Airway epithelial cell (primary cell): ENCODE data around the gene DOK7. TPM values are rescaled to one million over a fixed set of nuclear protein-coding genes. Genes with fewer than 3 reads are reported as not detected.

Experiments used
- total RNA-seq: library from RNA; depleted of rRNA; stranded (reverse); fragments of >200 nt; gene quantifications from 2 replicates; pipeline ENCODE4 v1.2.3, GENCODE V29; 2015

The DOK7 gene, protein sequence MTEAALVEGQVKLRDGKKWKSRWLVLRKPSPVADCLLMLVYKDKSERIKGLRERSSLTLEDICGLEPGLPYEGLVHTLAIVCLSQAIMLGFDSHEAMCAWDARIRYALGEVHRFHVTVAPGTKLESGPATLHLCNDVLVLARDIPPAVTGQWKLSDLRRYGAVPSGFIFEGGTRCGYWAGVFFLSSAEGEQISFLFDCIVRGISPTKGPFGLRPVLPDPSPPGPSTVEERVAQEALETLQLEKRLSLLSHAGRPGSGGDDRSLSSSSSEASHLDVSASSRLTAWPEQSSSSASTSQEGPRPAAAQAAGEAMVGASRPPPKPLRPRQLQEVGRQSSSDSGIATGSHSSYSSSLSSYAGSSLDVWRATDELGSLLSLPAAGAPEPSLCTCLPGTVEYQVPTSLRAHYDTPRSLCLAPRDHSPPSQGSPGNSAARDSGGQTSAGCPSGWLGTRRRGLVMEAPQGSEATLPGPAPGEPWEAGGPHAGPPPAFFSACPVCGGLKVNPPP
- total RNA-seq: 3.4 and 3.6 TPM in 2 replicates

GRCh38 chr4:3462790-3463415 is at the start of gene DOK7:
Gene DOK7, plus strand, starts transcription at chr4:3463306. Its CDS starts 70 bp downstream, at chr4:3463376.

DNA sequence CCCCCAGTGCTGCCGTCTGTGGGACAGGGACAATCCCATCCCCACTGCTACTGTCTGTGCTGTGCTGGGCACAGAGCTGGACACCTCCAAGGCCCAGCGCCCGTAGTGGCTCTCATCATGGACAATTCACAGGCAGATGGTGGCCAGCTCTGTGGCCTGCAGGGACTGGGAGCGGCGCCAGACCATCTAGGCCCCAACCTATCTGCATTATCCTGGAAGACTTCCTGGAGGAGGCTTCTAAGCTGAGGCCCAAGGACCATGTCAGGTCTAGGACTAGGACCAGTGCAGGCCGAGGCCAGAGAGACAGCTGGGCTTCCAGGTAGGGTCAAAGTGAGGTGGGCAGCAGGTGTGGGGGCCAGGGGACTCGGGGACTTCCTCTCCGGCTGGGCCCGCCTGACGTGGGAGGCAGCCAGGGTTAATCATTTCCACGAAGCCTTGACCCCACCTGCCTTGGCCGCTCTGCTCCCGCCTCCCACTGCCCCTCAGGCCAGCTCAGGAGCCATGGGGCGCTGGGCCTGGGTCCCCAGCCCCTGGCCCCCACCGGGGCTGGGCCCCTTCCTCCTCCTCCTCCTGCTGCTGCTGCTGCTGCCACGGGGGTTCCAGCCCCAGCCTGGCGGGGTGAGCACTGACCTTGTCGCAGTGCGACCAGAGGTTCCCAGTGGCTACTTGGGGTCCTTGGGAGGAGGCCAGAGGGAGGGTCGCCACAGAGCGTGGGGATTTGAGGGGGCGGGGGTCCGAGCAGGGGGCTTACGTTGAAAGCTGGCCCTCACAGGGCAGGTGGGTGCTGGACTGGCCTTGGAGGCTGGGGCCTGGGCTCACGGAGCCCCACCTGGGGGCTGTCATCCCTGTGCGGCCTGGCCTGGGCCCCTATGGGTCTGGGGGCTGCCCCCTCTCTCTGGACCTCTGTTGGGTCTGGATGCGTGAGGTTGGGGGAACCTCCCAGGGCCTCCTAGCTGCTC is 21.3 kb upstream of the DOK7 start, which contains the start of gene HGFAC:
TSS of gene HGFAC (plus strand) at position 468 of the 959 bp plus-strand sequence. CDS start at position 502, 34 bp downstream.

GRCh38 chr4:3531879-3532750 is 69.0 kb downstream of the DOK7 start, which contains the start of gene LRPAP1:
Gene LRPAP1, minus strand, starts transcription at chr4:3532422. Its CDS starts 10 bp downstream, at chr4:3532412.

Other genes starting within 250 kb of the DOK7 start
- 0.14 and 0.46 TPM in 2 replicates for gene MSANTD1, start 214.1 kb upstream of the DOK7 start, total RNA-seq
- 55.4 and 70.9 TPM in 2 replicates for gene RGS12, start 170.3 kb upstream of the DOK7 start, total RNA-seq
- gene HGFAC, start 21.3 kb upstream of the DOK7 start, total RNA-seq: not detected in 2 replicates
- 147 and 152 TPM in 2 replicates for gene LRPAP1, start 69.1 kb downstream of the DOK7 start, total RNA-seq